Stimulated activated naive CD8-positive, alpha-beta T cell treated with anti-CD3 and anti-CD28 coated beads, Interleukin-15, Interleukin-2, amounts not matched to agents 100 ng/mL and 50 ng/mL, for 24 hours (primary cell): ENCODE results near the gene LAMA5.

ENCODE experiments used
- H3K27ac Mint-ChIP-seq: one replicate; pipeline ENCODE4 v1.8.0; 2021; ENCODE audit warnings: mild to moderate bottlenecking, mixed read lengths
- H3K27me3 Mint-ChIP-seq: one replicate; pipeline ENCODE4 v1.8.0; 2021; ENCODE audit warnings: mixed read lengths
- H3K36me3 Mint-ChIP-seq: one replicate; pipeline ENCODE4 v1.8.0; 2021; ENCODE audit warnings: low read depth, mixed read lengths
- H3K4me1 Mint-ChIP-seq: one replicate; pipeline ENCODE4 v1.8.0; 2021; ENCODE audit warnings: low read depth, mixed read lengths
- H3K4me3 Mint-ChIP-seq: one replicate; pipeline ENCODE4 v1.8.0; 2021; ENCODE audit warnings: mild to moderate bottlenecking, mixed read lengths
- H3K9me3 Mint-ChIP-seq: one replicate; pipeline ENCODE4 v1.8.0; 2021; ENCODE audit warnings: mixed read lengths

LAMA5 gene

DNA sequence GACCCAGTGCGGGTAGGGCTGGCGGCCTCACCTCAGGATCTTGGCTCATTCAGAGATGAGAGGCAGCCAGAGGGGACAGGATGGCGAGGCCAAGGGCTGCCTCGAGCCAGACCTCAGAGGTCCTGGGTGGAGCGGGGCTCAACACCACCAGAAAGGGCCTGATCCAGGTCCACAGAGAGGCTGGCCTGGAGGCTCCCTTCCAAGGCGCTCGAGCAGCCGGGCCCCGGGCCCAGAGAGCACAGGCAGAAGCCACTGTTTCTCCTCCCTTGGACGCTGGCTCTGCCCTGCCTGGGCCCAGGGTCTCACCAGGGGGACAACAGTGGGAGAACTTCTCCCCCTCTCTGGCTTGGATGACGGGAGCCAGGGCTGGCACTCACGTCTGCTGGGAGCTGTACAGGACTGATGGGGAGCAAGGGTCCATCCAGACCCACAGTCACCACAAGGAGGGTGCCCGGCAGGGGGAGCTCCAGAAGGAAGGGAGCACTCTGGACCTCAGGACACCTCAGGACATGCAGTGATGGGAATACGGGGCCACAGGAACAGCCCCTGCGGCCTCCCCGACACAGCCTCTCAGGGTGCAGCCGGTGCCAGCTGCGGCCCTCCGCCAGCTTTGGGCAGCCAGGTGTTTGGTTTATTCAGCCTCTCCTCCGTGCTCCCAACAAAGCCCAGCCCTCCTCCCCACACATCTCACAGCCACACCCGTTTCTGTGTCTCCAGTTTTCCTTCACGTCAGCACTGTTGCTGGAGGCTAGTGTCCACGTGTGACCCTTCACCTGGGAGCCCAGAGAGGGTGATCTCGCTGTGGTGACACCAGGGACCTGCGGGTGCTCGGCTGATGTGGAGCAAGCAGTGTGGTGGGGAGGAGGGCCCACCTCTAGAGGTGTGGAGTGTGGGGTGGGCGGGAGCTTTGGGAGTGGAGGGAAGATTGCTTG, 28.5 kb upstream of the LAMA5 start:
- no peak overlapping the region for H3K4me3 Mint-ChIP-seq
- peaks cover under 1% of the 10 kb centered on the region for H3K4me1 Mint-ChIP-seq
- peaks cover 6% of the 10 kb centered on the region for H3K36me3 Mint-ChIP-seq
- no peaks in the 10 kb centered on the region for H3K9me3 Mint-ChIP-seq
- H3K27me3 Mint-ChIP-seq, result no peaks in the 10 kb centered on the region
- H3K27ac Mint-ChIP-seq, result no peak overlapping the region

DNA sequence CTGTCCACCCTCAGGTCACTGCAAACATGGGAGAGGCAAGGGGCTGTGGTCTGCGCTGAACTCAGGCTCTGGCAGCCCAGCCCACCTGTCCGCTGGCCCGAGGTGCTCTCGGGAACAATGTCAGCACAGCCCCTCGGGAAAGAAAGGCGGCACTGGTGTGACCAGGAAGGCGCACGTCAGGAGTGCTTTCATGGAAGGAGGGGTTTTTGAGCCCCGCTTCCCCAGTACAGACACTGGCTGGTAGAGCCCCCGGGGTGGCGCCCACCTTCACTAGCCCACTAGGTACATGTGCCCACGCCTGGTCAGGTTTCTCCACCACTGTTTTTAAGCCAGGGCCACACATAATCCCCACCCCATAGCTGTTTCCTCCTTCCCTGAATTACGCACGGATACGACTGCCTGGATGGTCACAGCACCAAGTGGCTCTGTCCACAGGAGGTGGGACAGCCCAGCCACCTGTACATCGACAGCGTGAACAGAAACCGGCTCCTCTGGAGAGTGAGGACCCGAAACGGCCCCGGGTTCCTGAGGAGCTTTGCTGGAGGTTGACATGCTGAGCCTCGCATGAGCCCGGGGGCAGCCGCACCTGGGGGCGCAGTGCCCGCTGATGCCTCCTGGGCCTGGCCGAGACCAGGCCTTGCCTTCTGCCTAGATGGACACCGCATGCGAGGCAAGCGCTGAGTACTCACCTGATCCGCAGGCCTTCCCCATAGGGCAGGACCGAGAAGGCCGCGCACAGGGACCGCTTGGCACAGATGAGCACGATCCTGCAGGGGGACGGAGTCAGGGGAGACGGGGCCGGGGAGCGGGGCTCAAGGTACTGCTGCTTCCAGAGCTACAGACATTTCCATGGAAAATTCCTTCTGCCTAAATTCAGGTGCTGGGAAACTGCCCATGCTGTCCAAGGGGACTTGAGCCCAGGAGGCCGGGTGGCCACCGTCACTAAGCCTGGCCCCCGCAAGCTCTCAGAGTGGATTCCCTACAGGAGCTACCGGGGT, 27.4 kb upstream of the LAMA5 start:
- H3K27ac Mint-ChIP-seq, result no peak overlapping the region
- H3K4me1 Mint-ChIP-seq, result peaks cover 8% of the 10 kb centered on the region
- no peaks in the 10 kb centered on the region for H3K27me3 Mint-ChIP-seq
- H3K9me3 Mint-ChIP-seq, result no peaks in the 10 kb centered on the region
- H3K4me3 Mint-ChIP-seq, result no peak overlapping the region
- peaks cover 17% of the 10 kb centered on the region for H3K36me3 Mint-ChIP-seq

DNA sequence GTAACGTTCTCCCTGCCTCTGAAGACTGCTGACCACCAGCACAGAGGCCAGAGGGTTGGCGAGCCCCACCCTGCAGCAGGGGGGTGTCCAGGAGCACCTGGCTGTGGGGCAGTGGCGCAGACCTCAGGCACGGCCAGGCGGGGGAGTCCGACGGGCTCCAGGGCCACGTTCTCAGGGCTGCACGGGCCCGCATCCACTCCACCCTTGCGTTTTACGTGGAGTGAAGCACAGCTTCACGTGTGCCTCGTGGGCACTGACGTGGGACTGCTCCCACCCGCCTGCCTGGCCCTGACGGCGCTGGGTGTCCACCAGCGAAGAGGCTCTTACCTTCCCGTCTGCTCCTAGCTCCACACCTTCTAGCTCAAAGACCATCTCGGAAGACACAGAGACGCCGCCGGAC, 26.7 kb upstream of the LAMA5 start:
- peaks cover 13% of the 10 kb centered on the region for H3K4me1 Mint-ChIP-seq
- no peak overlapping the region for H3K4me3 Mint-ChIP-seq
- H3K9me3 Mint-ChIP-seq, result no peaks in the 10 kb centered on the region
- H3K27ac Mint-ChIP-seq, result no peak overlapping the region
- peaks cover 24% of the 10 kb centered on the region for H3K36me3 Mint-ChIP-seq
- no peaks in the 10 kb centered on the region for H3K27me3 Mint-ChIP-seq

DNA sequence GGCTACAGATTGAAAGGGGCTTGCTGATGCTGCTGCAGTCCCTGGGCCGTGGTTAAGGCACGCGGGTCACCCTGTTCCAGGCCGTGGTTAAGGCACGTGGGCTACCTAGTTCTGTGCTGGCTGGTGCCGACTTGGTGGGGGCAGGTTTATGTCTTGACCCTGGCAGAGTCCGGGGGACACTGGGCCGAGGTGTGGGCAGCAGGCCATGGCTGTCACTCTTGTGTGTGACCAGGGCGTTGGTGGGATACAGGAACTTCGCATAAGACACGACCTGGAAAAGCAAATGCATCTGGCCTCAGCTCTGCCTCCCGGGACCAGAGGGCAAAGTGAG, 26.2 kb upstream of the LAMA5 start:
- no peaks in the 10 kb centered on the region for H3K9me3 Mint-ChIP-seq
- no peaks in the 10 kb centered on the region for H3K27me3 Mint-ChIP-seq
- H3K36me3 Mint-ChIP-seq, result peaks cover 29% of the 10 kb centered on the region
- H3K4me1 Mint-ChIP-seq, result peaks cover 19% of the 10 kb centered on the region
- no peak overlapping the region for H3K4me3 Mint-ChIP-seq
- no peak overlapping the region for H3K27ac Mint-ChIP-seq

DNA sequence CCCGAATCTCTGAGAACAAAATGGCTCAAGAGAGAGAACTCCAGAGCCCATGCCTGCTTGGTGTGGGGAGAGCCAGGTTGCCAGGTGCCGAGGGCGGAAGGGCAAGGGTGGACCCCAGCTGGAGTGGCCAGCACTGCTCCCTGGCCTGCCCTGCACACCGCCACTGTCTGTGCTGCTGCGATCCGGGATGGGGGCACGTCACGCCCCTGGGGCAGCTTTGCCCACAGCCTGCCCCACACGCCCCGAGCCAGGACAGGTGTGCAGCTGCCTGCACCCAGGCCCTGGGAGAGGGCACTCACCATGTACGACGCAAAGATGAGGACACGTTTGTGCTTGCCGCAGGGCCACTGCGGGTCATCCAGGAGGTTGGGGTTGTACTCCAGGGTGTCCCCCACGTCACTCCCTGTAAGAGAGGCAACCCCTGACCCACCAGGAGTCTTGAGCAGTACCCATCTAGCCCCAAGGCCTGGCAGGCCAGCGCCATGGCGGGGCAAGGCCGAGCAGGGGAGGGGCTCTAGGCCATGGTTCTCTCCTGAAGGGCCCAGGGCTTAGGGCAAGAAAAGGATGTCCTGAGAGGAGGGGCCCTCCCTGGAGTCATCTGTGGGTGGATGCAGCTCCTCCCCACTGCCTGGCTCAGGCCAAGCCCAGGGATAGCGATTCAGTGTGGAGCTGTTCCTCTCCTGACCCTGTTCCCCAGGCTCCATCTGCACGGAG, 25.7 kb upstream of the LAMA5 start:
- H3K4me3 Mint-ChIP-seq, result no peak overlapping the region
- H3K36me3 Mint-ChIP-seq, result peaks cover 33% of the 10 kb centered on the region
- H3K9me3 Mint-ChIP-seq, result no peaks in the 10 kb centered on the region
- no peak overlapping the region for H3K27ac Mint-ChIP-seq
- no peaks in the 10 kb centered on the region for H3K27me3 Mint-ChIP-seq
- H3K4me1 Mint-ChIP-seq, result peaks cover 24% of the 10 kb centered on the region

DNA sequence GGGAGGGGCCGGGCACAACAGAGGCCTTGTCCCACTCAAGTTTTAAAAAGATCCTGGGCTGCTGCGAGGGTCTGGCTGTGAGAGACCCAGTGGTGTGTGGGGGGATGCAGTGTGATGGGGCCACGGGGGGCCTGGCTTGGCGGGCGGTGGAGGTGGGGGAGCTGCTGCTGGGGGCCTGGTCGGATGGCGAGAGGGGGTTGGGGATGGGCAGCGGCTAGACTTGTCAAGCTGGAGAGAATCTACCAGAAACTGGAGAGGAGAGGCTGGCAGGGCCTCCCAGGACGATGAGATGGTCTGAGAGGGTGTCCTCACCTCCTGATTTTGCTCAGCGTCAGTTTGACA, 24.9 kb upstream of the LAMA5 start:
- peaks cover 28% of the 10 kb centered on the region for H3K4me1 Mint-ChIP-seq
- H3K4me3 Mint-ChIP-seq, result no peak overlapping the region
- H3K9me3 Mint-ChIP-seq, result no peaks in the 10 kb centered on the region
- no peaks in the 10 kb centered on the region for H3K27me3 Mint-ChIP-seq
- H3K36me3 Mint-ChIP-seq, result peaks cover 35% of the 10 kb centered on the region
- no peak overlapping the region for H3K27ac Mint-ChIP-seq

DNA sequence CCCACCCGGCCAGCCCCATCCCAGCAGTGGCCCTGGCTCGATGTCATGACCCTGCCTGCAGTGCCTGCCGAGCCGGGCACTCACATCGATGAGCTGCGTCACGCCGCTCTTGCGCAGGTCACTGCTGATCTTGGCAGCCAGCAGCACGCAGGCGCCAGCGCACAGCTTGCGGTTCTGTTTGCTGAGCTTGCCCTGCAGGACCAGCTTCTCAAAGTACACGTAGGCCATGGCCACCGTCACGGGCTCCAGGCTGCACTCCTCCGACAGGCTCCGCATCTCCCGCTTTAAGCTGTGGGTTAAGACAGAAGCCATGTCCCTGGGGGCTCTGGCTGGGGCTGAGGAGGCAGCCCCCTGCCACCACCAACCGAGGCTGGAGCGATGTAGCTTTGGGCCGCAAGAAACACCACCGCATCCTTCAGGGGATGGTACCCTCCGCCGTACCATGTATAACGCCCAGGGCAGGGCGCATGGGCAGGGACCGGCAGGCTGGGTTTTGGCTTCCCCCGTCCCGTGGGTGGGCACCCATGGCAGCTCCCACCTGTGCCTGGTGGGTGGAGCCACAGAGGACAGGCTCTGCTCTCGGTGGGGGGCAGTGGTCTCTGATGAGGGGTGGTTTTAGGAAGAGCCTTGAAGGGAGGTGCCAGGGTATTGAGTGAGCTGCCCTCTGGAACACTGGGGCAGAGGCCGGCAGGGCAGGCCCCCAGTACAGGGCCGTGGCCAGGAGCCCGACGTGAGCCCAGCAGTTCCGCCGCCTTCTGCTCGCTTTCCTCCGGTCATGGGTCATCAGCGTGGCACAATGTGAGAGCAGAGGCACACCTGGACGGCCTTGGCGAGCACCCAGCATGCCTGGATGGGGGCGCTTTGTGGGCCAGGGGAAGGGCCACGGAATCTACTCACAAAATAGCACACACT, 24.3 kb upstream of the LAMA5 start:
- Mint-ChIP-seq H3K36me3 (peaks cover 35% of the 10 kb centered on the region), H3K4me1 (peaks cover 28% of the 10 kb centered on the region), H3K27me3 (no peaks in the 10 kb centered on the region), H3K9me3 (no peaks in the 10 kb centered on the region), H3K27ac (no peak overlapping the region), H3K4me3 (no peak overlapping the region)

DNA sequence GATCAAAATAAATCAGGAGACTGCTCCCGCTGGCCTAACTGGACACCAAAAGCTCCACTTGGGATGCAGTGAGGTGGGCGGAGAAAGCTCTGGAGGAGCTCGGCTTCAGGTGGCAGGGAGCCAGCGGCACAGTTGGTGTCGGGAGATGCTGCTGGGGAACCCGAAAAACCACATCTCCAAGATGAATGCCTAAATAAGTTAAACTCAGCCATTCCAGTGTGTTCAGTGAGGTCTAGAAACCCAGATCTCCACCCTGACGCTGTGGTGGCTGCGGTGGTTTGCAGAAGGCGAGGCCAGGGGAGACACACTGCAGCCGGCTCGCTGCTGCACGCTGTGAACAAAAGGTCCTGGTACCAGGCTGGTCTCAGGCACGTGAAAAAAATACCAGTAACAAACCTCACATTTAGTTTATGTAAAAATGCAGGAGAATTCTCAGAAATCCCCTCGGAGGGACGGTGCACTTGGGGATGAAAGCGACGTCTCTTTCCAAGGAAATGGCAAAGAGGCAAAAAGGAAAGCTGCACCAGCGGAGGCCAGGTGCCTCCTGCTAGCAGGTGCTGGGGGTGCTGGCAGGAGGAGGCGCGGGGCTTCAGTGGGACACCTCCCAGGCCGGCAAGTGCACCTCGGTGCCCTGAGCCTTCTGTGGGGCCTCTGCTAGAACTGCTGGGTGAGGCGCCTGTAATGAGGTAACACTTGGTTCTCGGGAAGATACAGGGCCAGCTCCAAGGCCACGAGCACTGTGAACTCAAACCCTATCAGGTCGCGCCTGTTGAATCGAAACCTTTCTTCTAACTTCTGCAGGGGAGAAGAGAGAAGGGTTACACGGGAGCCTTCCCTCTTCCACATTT, 23.4 kb upstream of the LAMA5 start:
- peak overlapping the region; percentile 51 for H3K27ac Mint-ChIP-seq
- H3K36me3 Mint-ChIP-seq, result peaks cover 37% of the 10 kb centered on the region
- no peaks in the 10 kb centered on the region for H3K27me3 Mint-ChIP-seq
- H3K4me3 Mint-ChIP-seq, result no peak overlapping the region
- H3K4me1 Mint-ChIP-seq, result peaks cover 35% of the 10 kb centered on the region
- H3K9me3 Mint-ChIP-seq, result no peaks in the 10 kb centered on the region

DNA sequence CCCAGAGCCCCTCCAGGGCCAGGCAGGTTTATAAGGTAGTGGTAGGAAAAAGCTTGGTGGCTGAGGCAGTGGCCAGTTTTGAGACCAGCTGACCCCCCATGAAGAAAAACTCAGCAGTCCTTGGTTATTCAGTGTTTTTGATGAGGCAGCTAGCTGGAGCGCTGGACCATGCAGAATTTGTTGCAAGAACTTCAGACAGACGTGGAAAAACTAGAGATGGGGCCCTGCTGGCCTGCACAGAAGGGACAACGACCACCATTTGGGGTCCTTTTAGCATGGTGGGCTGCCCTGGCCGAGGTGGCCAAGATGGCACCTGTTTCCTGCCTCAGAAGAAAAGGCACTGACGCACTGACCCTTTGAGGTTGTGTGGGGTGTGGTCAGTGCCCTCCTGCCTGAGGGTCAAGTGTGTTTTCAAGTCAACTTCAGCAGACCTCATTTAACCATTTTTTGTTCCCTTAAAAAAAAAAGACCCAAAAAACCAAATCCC, 22.5 kb upstream of the LAMA5 start:
- H3K4me1 Mint-ChIP-seq, result peaks cover 43% of the 10 kb centered on the region
- H3K4me3 Mint-ChIP-seq, result peak overlapping the region; percentile 96
- H3K27me3 Mint-ChIP-seq, result no peaks in the 10 kb centered on the region
- H3K27ac Mint-ChIP-seq, result peak overlapping the region; percentile 96
- peaks cover 43% of the 10 kb centered on the region for H3K36me3 Mint-ChIP-seq
- no peaks in the 10 kb centered on the region for H3K9me3 Mint-ChIP-seq

DNA sequence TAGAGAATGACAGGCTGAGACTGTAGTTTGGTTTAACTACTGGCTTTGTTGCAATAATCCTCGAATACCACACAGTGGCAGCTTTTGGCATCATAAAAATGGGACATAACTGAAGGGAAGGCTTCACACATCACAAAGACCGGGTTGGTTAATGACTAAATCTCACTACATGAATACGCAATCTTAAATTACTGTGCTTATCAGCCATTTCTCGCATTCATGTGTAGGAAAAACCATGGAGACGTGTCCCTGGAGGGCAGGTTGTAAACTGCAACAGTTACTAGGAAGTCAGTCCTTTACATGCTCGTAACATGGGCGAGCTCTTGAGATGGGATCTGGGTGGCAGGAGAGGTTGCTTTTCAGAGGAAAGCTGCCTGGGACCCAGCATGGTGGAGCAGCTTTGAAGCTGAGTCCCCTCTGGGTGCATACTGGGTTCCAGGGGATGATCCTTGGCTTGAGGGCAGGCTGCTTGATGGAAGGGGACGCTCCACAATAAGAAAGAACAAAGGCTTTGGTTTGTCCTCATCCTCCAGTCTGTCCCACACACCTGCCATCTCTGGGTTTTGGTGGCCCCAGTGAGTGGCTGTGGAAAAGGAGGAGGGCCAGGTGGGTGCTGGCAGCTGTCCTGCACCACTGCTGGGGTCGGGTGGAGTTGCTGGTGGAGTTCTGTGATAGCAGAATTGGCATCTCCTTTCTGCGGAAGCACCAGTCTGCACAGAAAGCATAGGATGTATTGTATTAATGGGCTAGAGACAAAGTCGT, 21.9 kb upstream of the LAMA5 start:
- Mint-ChIP-seq H3K36me3 (peaks cover 43% of the 10 kb centered on the region), H3K9me3 (no peaks in the 10 kb centered on the region), H3K4me1 (peaks cover 48% of the 10 kb centered on the region), H3K27ac (peak overlapping the region; percentile 96), H3K27me3 (no peaks in the 10 kb centered on the region), H3K4me3 (peak overlapping the region; percentile 96)

DNA sequence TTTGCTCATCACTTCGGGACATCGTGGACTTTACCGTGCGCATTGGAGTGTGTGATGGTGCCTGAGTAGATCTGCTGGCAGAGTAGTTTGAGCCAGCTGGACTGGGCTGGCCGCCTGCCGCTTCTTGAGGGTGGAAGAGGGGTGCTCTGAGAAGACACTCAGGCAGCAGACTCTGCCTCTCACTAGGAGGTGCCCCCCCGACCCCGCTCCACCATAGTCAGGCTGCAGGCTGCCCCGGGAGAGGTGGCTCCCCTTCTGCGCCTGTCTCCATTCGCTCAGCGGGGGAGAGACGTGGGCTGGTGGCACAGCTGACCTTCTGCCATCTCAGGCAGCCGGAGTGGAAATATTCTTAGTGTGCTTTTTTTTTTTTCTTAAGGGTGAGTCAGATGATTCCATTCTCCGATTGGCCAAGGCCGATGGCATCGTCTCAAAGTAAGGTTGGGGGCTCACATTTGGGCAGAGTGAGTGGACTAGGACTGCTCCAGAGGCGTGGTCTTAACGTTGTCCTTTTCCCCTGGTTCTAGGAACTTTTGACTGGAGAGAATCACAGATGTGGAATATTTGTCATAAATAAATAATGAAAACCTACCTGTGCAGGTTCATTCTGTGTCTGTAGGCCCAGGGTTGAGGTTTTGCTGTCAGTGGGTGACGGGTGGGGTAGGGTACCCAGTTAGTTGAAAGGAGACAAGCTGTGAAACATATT, 21.0 kb upstream of the LAMA5 start:
- peaks cover 47% of the 10 kb centered on the region for H3K36me3 Mint-ChIP-seq
- peak overlapping the region; percentile 96 for H3K27ac Mint-ChIP-seq
- no peaks in the 10 kb centered on the region for H3K27me3 Mint-ChIP-seq
- H3K9me3 Mint-ChIP-seq, result no peaks in the 10 kb centered on the region
- peaks cover 48% of the 10 kb centered on the region for H3K4me1 Mint-ChIP-seq
- H3K4me3 Mint-ChIP-seq, result peak overlapping the region; percentile 96

DNA sequence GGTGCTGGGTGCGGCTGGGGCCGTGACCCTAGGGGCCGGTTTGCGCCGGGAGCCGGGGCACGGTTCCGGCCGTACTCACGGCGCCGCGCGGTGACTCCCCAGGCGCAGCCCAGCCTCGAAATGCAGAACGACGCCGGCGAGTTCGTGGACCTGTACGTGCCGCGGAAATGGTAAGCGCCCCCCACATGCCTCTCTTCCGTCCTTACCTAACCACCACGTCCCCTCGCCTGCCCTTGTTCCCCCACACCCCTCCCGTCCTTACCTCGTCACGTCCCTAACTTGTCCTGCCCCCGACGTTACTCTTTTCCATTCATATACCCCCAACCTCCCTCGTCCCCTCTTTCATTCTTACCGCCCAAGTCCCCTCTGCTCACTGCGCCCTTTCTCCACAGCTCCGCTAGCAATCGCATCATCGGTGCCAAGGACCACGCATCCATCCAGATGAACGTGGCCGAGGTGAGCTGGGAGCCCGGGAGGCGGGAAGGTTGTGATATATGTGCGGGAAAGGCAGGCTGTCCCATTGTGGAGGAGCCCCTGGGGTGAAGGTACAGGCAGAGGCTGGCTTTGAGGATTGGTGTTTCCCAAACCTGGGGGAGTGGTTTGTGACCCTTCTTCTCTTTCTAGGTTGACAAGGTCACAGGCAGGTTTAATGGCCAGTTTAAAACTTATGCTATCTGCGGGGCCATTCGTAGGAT, 20.3 kb upstream of the LAMA5 start:
- no peaks in the 10 kb centered on the region for H3K27me3 Mint-ChIP-seq
- H3K4me3 Mint-ChIP-seq, result peak overlapping the region; percentile 96
- peak overlapping the region; percentile 96 for H3K27ac Mint-ChIP-seq
- no peaks in the 10 kb centered on the region for H3K9me3 Mint-ChIP-seq
- peaks cover 53% of the 10 kb centered on the region for H3K4me1 Mint-ChIP-seq
- peaks cover 52% of the 10 kb centered on the region for H3K36me3 Mint-ChIP-seq
